ENCODE measurements around the gene APBB1. TPM values are rescaled to one million over a fixed set of nuclear protein-coding genes. Genes with fewer than 3 reads are reported as not detected.

The APBB1 gene
- total RNA-seq, 4 donors from 2014 or later = 19.7 to 23.4 (median 20.2) TPM

DNA sequence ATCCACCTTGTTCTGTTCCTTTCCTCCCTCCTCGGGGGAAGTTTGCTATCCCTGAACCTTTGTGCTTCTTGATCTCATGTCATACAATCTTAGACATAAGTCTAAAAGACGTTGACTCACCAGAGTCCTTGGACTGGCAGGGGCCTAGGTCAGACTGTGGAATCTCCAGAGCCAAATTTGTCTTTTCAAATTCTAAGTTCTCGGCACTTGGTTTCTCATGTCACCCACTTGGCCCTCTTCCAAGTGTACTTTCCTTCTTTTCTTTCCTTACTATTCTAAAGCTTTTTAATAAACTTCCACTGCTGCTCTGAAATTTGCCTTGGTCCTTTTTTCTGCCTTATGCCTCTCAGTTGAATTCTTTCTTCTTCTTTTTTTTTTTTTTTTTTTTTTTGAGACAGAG, 58.7 kb downstream of the APBB1 start:
- TF ChIP-seq, protein P1, sequence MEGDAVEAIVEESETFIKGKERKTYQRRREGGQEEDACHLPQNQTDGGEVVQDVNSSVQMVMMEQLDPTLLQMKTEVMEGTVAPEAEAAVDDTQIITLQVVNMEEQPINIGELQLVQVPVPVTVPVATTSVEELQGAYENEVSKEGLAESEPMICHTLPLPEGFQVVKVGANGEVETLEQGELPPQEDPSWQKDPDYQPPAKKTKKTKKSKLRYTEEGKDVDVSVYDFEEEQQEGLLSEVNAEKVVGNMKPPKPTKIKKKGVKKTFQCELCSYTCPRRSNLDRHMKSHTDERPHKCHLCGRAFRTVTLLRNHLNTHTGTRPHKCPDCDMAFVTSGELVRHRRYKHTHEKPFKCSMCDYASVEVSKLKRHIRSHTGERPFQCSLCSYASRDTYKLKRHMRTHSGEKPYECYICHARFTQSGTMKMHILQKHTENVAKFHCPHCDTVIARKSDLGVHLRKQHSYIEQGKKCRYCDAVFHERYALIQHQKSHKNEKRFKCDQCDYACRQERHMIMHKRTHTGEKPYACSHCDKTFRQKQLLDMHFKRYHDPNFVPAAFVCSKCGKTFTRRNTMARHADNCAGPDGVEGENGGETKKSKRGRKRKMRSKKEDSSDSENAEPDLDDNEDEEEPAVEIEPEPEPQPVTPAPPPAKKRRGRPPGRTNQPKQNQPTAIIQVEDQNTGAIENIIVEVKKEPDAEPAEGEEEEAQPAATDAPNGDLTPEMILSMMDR (IDR thresholded peaks at IDR 0.05) = no peak
- no peak for TF ChIP-seq POLR2A (IDR thresholded peaks at IDR 0.05)
- H3K4me3 ChIP-seq (ENCODE audit: low read depth, poor library complexity, severe bottlenecking) = no peak overlapping the region
- intact Hi-C loops (cut with DNase I; ENCODE audit: low total_unique reads) = loop anchor here (5.0 kb wide), 1 partner anchor 348 kb away; no protein-coding TSS in a partner anchor
- DNase-seq (ENCODE audit: low spot score in 2 of 2) = no peak
- WGBS, 2 donors = 79 to 83% methylated on average over 3 of the region's 3 CpGs

DNA sequence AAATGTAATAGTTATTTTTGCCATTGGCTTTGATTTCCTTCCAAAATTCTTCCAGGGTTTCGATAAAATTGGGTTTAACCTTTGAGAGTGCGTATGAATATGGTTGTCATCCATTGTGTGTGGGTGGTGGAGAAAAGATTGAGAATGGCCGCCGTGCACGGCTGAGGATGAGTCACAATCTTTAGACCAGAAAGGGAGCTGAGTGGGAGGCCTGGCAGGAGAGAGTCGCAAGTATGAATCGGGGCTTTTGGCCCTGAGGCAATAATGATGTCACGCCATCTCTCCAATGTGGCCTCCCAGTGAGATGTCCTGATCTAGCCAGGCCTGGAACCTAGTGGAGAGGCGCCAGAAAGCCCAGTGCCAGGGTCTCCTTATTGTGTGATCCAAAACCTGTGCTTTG, 61.7 kb downstream of the APBB1 start:
- 19 to 27% methylated on average over 9 of the region's 9 CpGs for WGBS, 2 donors
- no peak for TF ChIP-seq POLR2A (IDR thresholded peaks at IDR 0.05)
- TF ChIP-seq, protein P1 (IDR thresholded peaks at IDR 0.05) = no peak
- DNase-seq (ENCODE audit: low spot score in 2 of 2) = peak in 1 of 2 donors; percentile 30
- intact Hi-C loops (cut with DNase I; ENCODE audit: low total_unique reads) = loop anchor here (5.0 kb wide), 1 partner anchor 330 kb away; no protein-coding TSS in a partner anchor
- no peak overlapping the region for H3K4me3 ChIP-seq (ENCODE audit: low read depth, poor library complexity, severe bottlenecking)

DNA sequence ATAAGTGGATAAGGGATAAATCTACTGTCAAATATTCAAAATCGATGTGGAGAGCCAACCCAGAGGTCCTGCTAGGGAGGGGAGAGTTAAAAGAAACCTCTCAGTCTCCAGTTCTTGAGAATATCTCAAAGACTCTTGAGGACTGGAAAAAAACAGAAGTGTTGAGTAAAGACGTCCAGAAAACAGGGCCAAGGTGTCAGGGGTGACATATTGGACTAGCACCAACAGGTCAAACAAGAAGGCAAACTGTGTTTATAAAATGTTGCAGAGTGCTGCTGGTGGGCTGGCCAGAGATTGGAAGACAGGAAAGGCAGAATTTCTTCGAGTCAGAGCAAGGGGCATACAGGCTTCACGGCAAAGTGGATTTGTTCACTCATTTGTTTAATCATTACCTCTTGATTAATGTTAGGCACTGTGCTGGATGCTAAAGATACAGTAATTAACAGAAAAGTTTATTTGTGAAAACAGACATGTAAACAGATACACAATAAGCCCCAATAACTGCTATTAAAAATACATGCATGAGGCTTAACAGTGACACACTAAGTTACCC, 62.3 kb downstream of the APBB1 start:
- TF ChIP-seq, protein P1 (IDR thresholded peaks at IDR 0.05) = no peak
- TF ChIP-seq POLR2A (IDR thresholded peaks at IDR 0.05) = no peak
- intact Hi-C loops (cut with DNase I; ENCODE audit: low total_unique reads) = loop anchor here (5.0 kb wide), 1 partner anchor 329 kb away; no protein-coding TSS in a partner anchor
- no peak overlapping the region for H3K4me3 ChIP-seq (ENCODE audit: low read depth, poor library complexity, severe bottlenecking)
- no peak for DNase-seq (ENCODE audit: low spot score in 2 of 2)
- 63 to 67% methylated on average over 4 of the region's 4 CpGs for WGBS, 2 donors

DNA sequence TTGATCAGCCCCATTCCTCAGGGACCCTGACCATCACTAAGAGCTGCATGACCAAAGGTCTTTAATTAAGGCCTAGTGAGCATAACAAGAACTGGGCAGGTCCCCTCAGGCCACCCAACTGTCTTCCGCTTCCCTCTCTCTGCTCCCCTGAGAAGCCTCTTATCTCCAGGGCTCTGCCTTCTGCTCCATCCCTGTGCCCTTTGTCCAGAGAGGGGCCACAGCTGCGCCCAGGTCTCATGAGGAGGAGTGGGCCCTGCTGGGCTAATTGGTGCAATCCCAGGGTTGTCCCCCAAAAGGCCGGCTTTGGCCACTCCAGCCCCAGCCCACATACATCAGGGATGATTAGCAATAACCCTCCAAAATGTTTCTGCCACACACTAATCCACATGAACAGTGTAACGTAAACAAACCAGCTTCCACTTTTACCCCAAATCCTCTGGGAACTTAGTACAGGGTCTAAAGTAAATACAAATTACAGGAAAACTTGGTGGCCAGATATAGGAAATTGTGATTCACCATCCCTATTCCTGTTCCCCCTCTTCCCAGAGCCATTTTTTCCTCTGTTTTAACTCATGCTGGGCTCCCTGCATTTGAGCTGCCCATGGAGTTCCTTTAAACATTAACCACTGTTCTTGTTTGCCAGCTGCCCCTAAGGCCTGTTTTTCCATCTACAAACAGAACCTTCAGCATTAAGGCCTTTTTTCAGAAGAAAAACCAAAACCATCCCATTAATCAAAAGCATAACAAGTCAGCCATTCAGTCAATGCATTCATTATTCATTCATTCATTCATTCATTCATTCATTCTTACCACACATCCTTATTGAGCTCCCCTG, 64.0 kb downstream of the APBB1 start:
- intact Hi-C loops (cut with DNase I; ENCODE audit: low total_unique reads) = loop anchor here (5.0 kb wide), 1 partner anchor 328 kb away; no protein-coding TSS in a partner anchor
- no peak for DNase-seq (ENCODE audit: low spot score in 2 of 2)
- TF ChIP-seq, protein P1 (IDR thresholded peaks at IDR 0.05) = no peak
- TF ChIP-seq POLR2A (IDR thresholded peaks at IDR 0.05) = no peak
- no peak overlapping the region for H3K4me3 ChIP-seq (ENCODE audit: low read depth, poor library complexity, severe bottlenecking)
- WGBS, 2 donors = 90 to 91% methylated on average over 4 of the region's 4 CpGs

DNA sequence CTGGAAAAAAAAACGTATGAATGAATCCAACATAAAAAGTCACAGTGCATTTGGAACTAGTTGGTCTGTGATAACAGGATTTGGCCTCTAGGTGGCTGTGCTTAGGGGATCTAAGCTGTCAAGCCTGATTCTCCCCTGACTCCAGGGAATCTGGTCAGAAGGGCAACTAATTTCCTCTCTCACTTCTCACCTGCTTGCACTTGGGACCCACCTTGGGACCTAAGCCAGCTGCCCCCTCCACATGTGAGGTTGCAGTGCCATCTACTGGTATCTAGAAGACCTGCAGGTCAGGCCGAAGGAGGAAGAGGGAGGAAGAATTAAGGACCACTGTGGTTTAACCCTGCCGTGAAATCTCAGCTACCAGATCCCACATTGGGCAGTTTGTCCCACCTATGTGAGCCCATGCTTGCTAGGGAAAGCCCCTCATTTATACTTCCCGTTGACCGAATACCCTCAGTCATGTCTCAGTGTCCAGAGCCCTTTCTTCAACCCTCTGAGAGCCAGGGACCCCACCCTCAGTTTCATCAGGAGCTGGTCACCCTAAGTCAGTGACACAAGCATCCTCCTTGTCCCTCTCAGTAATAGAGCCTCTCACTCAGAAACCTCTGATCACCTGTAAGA, 65.4 kb downstream of the APBB1 start:
- intact Hi-C loops (cut with DNase I; ENCODE audit: low total_unique reads) = no loop called here
- TF ChIP-seq, protein P1 (IDR thresholded peaks at IDR 0.05) = peak in 1 of 3 donors; percentile 11
- no peak for TF ChIP-seq POLR2A (IDR thresholded peaks at IDR 0.05)
- H3K4me3 ChIP-seq (ENCODE audit: low read depth, poor library complexity, severe bottlenecking) = no peak overlapping the region
- 7 to 13% methylated on average over 5 of the region's 5 CpGs for WGBS, 2 donors
- DNase-seq (ENCODE audit: low spot score in 2 of 2) = peak in 1 of 2 donors; percentile 25

Measured in lower leg skin (tissue), 4 donors.